HG02870 (cell line): Measurements from ENCODE around the gene TP53BP2.
"Not testable (repeated sequence)": the region's sequence is repeated elsewhere in the genome, so short reads cannot be mapped to it uniquely, and the experiment has no call there.

ENCODE experiments used
- ATAC-seq: cut with Tn5 transposase; IDR thresholded peaks from one replicate; pipeline ENCODE4 v1.9.1; 2021; ENCODE audit warnings: mild to moderate bottlenecking, moderate library complexity; ENCODE audit not compliant: unreplicated experiment

Gene TP53BP2

GRCh38 chr1:223856386-223856785 lies 10.6 kb upstream of the TP53BP2 start:
- no peak for ATAC-seq

- ATAC-seq: no peak
Observed at GRCh38 chr1:223853748-223854147, 8.0 kb upstream of the TP53BP2 start.

- no peak for ATAC-seq
Observed at GRCh38 chr1:223853275-223853674, 7.5 kb upstream of the TP53BP2 start.

DNA sequence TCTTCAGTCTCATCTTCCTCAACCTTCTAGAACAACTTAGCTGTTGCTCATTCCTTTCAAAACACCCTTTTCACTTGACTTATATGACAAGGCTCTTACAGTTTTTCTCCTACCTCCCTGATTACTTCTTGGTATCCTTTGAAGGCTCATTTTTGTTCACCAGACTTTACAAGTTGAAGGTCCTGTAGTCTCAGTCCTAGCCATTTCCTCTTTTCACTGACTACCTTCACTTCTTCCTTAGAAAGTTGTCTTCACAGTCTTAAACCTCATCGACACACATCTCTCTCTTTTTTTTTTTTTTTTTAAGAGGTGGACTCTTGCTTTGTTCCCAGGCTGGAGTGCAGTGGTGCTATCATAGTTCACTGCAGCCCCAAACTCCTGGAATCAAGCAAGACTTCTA lies 6.6 kb upstream of the TP53BP2 start:
- ATAC-seq: no peak

- peak; percentile 23 for ATAC-seq
Observed at GRCh38 chr1:223849352-223850254, 3.9 kb upstream of the TP53BP2 start.

GRCh38 chr1:223848536-223848935 lies 2.8 kb upstream of the TP53BP2 start:
- no peak for ATAC-seq

GRCh38 chr1:223847781-223848345 lies 2.1 kb upstream of the TP53BP2 start:
- ATAC-seq: no peak

- peak; percentile 21 for ATAC-seq
Observed at GRCh38 chr1:223845037-223845809, 524 bp downstream of the TP53BP2 start.

DNA sequence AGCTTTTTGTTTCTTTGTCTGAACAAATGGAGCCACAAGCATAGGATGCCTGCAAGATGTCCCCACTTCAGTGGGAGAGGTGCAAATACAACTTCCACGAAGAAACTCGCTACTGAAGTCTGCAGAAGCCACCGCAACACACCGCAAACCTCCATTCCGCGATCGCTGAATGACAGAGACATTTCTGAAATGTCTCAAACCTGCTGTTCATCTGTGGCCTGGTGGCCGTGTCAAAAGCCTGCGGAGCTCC lies 1.0 kb downstream of the TP53BP2 start:
- ATAC-seq: no peak

DNA sequence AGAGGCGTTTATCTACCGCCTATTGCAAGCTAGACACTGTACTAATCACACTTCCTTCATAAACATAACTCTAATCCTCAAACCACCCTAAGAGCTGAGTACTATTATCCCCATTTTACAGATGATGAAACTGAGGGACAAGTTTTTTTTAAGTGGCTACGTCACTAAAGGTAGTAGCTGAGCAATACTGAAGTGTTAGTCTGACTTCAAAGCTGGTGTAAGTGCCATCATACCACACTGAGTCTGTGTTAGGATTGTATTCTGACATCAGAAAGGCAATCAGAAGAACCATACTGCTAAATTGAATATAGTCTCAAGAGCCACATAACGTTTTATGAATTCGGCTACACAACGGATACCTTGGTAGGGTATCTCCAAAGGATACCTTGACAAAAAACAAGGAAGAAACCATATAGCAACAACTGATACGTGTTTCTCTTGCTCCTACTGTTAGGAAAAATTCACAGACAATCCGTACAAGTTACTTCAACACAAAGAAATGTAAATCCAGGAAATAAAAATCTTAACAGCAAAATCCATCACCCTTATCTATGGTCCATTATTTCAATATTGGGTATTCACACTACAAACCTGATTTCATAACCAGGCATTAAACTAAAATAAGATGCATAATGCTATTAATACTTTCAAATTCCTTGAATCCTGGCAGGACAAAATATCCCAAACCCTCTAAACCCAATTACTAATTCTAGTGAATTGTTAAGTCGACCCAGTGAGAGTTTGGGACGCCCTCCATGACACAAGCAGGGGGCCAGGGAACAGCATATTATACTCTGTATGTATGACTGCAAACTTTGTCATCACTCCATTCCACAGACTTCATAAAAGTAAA lies 1.6 kb downstream of the TP53BP2 start:
- ATAC-seq: no peak

DNA sequence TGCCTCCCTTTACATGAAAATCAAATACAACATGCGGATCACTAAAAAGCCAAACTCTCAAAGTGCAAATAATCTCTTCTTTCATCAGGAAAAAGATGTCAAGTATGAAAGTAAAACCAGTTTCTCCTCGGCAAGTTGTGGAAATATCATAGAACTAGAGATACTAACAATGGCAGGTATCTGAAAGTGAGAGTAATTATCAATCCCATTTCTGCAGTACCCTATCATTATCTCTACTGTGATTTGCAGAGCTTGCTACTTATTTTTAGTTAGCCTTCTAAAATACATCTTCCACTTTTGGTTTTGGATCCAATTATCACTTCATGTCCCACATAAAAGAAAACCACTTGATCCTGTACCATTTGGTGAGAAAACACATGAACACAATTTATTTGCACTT lies 3.0 kb downstream of the TP53BP2 start:
- no peak for ATAC-seq

- not testable (repeated sequence) for ATAC-seq
Observed at GRCh38 chr1:223841977-223842623, 3.6 kb downstream of the TP53BP2 start.

DNA sequence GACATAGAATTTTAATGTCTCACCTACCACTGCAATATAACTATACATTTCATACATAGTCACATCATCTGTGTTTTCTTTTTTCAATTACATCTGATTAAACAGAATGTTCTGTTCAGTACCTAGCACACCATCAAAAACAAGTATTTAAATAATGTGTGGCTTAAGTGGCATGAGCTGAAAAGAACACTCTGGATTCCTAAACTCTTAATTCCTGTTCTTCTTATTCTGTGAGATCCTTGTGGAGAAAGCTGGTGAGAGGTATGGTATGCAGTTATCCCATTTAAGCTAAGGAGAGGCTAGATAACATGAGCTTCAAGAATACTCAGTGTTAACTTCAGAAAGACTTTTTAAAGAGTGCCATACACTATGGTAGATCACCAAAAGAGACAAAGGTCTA lies 5.5 kb downstream of the TP53BP2 start:
- no peak for ATAC-seq

GRCh38 chr1:223838125-223838854 lies 7.5 kb downstream of the TP53BP2 start:
- ATAC-seq: no peak

- no peak for ATAC-seq
Observed at GRCh38 chr1:223837687-223838086, 8.1 kb downstream of the TP53BP2 start.

DNA sequence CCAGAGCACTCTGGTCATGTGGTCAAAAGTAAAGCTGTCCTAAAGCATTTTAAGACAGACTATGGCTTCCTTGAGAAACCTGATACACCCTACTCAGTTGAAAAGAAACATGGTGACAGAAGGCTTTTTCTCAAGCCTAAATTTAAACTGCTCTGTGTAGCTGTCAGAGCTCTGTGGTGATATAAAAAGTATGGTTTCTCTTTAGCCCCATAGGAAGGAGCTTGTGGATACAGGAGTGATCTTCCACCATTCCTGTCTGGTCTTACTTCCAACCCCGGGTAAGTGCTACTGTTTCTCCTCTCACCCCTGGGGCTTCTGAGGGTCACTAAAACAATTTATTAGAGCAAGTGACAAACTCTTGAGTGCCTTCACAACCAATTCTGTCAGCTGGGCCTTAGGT lies 8.5 kb downstream of the TP53BP2 start:
- ATAC-seq: no peak

DNA sequence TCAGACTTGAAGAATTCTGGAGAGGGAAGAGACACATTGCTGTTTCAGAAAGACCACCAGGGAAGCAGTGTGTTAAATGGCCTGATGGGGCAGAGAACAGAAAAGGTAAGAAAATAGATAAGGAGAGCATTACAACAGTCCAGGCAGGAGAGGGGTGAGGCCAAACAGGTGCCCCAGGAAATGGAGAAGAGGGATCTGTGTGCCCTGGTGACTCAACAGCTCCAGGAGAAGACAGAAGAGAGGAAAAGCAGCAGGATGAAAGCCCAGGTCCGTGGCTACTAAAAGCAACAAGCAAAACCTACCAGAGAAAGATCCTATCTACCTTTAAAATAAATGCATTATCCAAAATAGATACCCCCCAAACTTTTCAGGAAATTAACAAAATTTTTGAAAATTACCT lies 9.2 kb downstream of the TP53BP2 start:
- no peak for ATAC-seq

DNA sequence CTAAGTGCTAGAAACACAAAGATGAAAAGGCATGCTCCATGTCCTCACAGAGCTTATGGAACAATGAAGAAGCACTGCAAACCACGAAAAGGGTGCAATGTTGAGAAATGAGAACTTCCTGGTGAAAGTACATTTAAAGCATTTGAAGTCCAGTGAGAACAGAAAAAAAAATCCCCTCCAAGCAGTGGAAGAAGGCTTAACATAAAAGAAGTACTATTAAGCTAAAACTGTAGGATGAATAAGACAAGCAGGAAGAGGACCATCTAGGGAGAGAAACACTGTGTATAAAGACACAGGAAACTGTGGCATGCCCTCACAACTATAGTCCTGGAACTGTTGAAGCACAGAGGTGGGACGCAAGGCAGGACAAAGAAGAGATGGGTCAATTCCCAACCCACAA lies 10.0 kb downstream of the TP53BP2 start:
- ATAC-seq: no peak

- no peak for ATAC-seq
Observed at GRCh38 chr1:223834660-223835263, 11.0 kb downstream of the TP53BP2 start.

- ATAC-seq: no peak
Observed at GRCh38 chr1:223833948-223834347, 11.8 kb downstream of the TP53BP2 start.
